NCI-H1417 (cell line): ENCODE measurements around the gene SIGLEC12.
"Not testable (repeated sequence)": the region's sequence is repeated elsewhere in the genome, so short reads cannot be mapped to it uniquely, and the experiment has no call there.

ENCODE experiments used
- DNase-seq, 3 experiments: peaks; one replicate each; lab custom pipeline; 2025; lab: John Stamatoyannopoulos, UW

SIGLEC12 gene

GRCh38 chr19:51458051-51458645 lies 43.5 kb downstream of the SIGLEC12 start, which contains the start of gene SIGLEC8:
SIGLEC8 (minus strand) TSS chr19:51458454; CDS start chr19:51458387, 67 bp downstream.
- DNase-seq, result no peak

- DNase-seq, result no peak
Observed at GRCh38 chr19:51457351-51458013, 44.1 kb downstream of the SIGLEC12 start.

DNA sequence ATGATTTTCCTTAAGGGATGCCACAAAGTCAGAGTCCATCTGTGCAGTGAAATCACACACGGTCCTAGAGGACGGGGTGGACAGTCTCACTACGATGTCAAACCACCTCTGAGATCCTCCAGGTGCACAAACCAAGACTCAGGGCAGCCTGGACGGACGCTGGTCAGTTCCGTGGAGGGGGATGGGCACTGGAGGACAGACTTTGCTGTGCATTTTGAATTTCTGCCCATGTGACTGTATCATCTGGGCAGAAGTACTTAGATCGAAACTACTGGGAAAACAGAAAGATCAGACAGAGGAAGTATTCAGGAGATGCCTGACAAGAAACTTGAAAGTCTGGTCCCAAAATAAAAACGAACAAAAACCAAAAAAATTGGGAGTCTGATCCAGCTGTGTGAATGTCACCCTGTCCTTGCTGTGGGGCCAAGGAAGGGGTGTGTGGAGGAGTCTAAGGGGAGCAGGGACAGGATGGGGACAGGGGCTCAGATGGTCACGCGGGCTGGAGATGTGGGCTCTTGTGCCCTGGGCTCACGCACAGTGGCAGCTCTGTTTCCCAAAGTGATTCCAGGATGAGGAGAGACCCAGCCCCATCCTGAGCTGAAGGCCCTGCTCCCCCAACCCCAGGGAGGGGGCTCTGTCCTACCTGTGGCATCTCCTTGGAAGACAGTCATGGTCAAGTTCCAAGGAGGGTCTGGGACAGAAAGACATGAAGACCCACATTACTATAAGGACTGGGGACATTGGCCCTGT lies 44.9 kb downstream of the SIGLEC12 start:
- DNase-seq, result no peak

DNA sequence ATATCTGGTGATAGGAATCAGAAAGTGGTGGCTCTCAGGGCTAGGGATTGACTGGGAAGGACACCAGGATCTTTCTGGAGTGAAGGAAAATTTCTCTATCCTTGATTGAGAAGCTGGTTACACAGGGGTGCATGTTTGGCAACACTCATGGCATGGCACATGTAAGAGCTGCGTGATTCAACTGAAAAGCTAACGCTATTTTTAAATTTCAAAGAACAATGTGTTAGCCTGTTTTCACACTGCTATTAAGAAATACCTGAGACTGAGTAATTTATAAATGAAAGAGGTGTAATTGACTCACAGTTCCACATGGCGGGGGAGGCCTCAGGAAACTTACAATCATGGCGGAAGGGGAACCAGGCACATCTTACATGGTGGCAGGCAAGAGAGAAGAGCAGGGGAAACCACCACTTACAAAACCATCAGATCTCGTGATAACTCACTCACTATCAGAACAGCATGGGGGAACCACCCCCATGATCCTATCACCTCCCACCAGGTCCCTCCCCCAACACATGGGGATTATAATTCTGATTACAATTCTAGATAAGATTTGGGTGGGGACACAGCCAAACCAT lies 50.8 kb downstream of the SIGLEC12 start:
- DNase-seq, result no peak

DNA sequence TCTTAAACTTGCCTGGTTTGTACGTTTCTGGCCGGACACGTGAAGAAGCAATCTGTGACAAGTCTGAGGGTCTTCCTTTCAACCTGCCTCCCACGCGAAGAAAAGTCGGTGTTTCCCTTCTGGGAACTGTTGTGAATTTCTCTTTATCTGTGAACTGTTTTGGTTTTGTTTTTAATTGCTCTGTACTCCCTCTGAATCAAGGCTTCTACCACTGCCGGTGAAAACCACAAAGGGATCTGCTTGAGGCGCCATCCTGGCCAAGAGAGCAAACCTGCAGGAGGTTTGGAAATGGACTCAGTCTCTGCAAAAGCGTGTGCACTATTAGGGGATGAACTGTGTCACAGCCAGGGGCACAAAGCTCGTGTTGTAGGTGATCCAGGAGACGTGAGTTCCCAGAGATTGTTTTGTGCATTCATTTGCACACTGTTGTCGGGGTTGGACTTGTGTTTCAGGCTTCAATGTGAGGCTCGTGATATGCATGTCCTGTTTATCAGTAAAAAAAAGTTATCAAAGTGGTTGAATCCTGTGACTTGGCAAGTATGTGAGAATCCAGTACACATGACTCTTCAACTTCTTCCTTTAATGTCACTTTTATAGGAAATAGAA lies 53.1 kb downstream of the SIGLEC12 start:
- no peak for DNase-seq

GRCh38 chr19:51448011-51448410 lies 53.6 kb downstream of the SIGLEC12 start:
- DNase-seq, result no peak

DNA sequence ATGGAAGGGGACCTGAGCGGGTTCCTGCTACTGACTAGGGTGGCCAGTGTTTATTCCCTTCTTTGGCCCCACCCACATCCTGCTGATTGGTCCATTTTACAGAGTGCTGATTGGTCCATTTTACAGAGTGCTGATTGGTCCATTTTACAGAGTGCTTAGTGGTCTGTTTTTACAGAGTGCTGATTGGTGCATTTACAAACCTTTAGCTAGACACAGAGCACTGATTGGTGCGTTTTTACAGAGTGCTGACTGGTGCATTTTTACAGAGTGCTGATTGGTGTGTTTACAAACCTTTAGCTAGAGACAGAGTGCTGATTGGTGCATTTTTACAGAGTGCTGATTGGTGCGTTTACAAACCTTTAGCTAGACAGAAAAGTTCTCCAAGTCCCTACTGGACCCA lies 54.1 kb downstream of the SIGLEC12 start:
- DNase-seq, result not testable (repeated sequence)

- DNase-seq, result no peak
Observed at GRCh38 chr19:51441410-51442390, 59.9 kb downstream of the SIGLEC12 start.
